NCI-H2107 treated with DMSO at 0.1 percent for 48 hours (cell line): Measurements from ENCODE around the gene SLC49A3.
A peak's percentile ranks its signal among the peaks of the same experiment; 100 is the strongest.
"Not testable (repeated sequence)": the region's sequence is repeated elsewhere in the genome, so short reads cannot be mapped to it uniquely, and the experiment has no call there.

ENCODE experiments used
- DNase-seq: peaks from one replicate; lab custom pipeline; 2025; ENCODE audit not compliant: unreplicated experiment; lab: John Stamatoyannopoulos, UW

The SLC49A3 gene

GRCh38 chr4:722169-722725, 33.3 kb upstream of the SLC49A3 start:
- DNase-seq: no peak

- no peak for DNase-seq
Observed at GRCh38 chr4:721261-722168, 32.6 kb upstream of the SLC49A3 start.

GRCh38 chr4:720111-720860, 31.3 kb upstream of the SLC49A3 start:
- DNase-seq: no peak

- DNase-seq: no peak
Observed at GRCh38 chr4:718460-718859, 29.5 kb upstream of the SLC49A3 start.

- no peak for DNase-seq
Observed at GRCh38 chr4:717601-718320, 28.8 kb upstream of the SLC49A3 start.

GRCh38 chr4:714087-714486, 25.1 kb upstream of the SLC49A3 start:
- no peak for DNase-seq

- DNase-seq: no peak
Observed at GRCh38 chr4:712916-713632, 24.1 kb upstream of the SLC49A3 start.

- DNase-seq: no peak
Observed at GRCh38 chr4:712093-712492, 23.1 kb upstream of the SLC49A3 start.

- DNase-seq: no peak
Observed at GRCh38 chr4:710916-711315, 22.0 kb upstream of the SLC49A3 start.

GRCh38 chr4:710116-710515, 21.2 kb upstream of the SLC49A3 start:
- DNase-seq: no peak

GRCh38 chr4:709348-709747, 20.4 kb upstream of the SLC49A3 start:
- no peak for DNase-seq

- DNase-seq: no peak
Observed at GRCh38 chr4:708631-708933, 19.6 kb upstream of the SLC49A3 start.

- no peak for DNase-seq
Observed at GRCh38 chr4:707929-708630, 19.1 kb upstream of the SLC49A3 start.

GRCh38 chr4:706834-707598, 18.1 kb upstream of the SLC49A3 start:
- DNase-seq: no peak

- not testable (repeated sequence) for DNase-seq
Observed at GRCh38 chr4:706083-706633, 17.2 kb upstream of the SLC49A3 start.

- peak; percentile 21 for DNase-seq
Observed at GRCh38 chr4:705278-706082, 16.5 kb upstream of the SLC49A3 start, which contains the start of gene PCGF3. Gene PCGF3 (plus strand): TSS chr4:705832. CDS start chr4:733681, 27,849 bp downstream.

GRCh38 chr4:704971-705277, 16.0 kb upstream of the SLC49A3 start:
- DNase-seq: no peak

GRCh38 chr4:704198-704891, 15.4 kb upstream of the SLC49A3 start:
- DNase-seq: no peak
